HG02870 (cell line): ENCODE data around the gene FAM131C.
"Not testable (repeated sequence)": the region's sequence is repeated elsewhere in the genome, so short reads cannot be mapped to it uniquely, and the experiment has no call there.

ENCODE experiments used
- ATAC-seq: cut with Tn5 transposase; IDR thresholded peaks from one replicate; pipeline ENCODE4 v1.9.1; 2021; ENCODE audit warnings: mild to moderate bottlenecking, moderate library complexity; ENCODE audit not compliant: unreplicated experiment

Gene FAM131C

GRCh38 chr1:16061989-16062686, 11.3 kb downstream of the FAM131C start:
- not testable (repeated sequence) for ATAC-seq

GRCh38 chr1:16061266-16061665, 12.2 kb downstream of the FAM131C start:
- no peak for ATAC-seq

GRCh38 chr1:16058394-16059120, 14.9 kb downstream of the FAM131C start:
- not testable (repeated sequence) for ATAC-seq

GRCh38 chr1:16057314-16057915, 16.0 kb downstream of the FAM131C start:
- not testable (repeated sequence) for ATAC-seq

- ATAC-seq = not testable (repeated sequence)
Observed at GRCh38 chr1:16056521-16056912, 16.9 kb downstream of the FAM131C start.

- ATAC-seq = no peak
Observed at GRCh38 chr1:16055613-16056520, 17.6 kb downstream of the FAM131C start.

GRCh38 chr1:16054598-16055540, 18.6 kb downstream of the FAM131C start:
- ATAC-seq = no peak

- ATAC-seq = no peak
Observed at GRCh38 chr1:16053781-16054502, 19.5 kb downstream of the FAM131C start.

GRCh38 chr1:16051949-16052348, 21.5 kb downstream of the FAM131C start:
- not testable (repeated sequence) for ATAC-seq

- ATAC-seq = no peak
Observed at GRCh38 chr1:16051039-16051438, 22.4 kb downstream of the FAM131C start.

GRCh38 chr1:16050328-16050727, 23.1 kb downstream of the FAM131C start:
- no peak for ATAC-seq

GRCh38 chr1:16048573-16049189, 24.8 kb downstream of the FAM131C start:
- ATAC-seq = no peak

GRCh38 chr1:16047791-16048475, 25.5 kb downstream of the FAM131C start:
- no peak for ATAC-seq

GRCh38 chr1:16046842-16047241, 26.6 kb downstream of the FAM131C start:
- no peak for ATAC-seq

GRCh38 chr1:16043950-16044349, 29.5 kb downstream of the FAM131C start:
- ATAC-seq = no peak

- ATAC-seq = no peak
Observed at GRCh38 chr1:16043521-16043920, 29.9 kb downstream of the FAM131C start, which contains the start of gene CLCNKB. Gene CLCNKB, plus strand, starts transcription at chr1:16043782. Its CDS starts 711 bp downstream, at chr1:16044493.

- ATAC-seq = not testable (repeated sequence)
Observed at GRCh38 chr1:16042654-16043053, 30.8 kb downstream of the FAM131C start.

GRCh38 chr1:16042096-16042495, 31.4 kb downstream of the FAM131C start:
- ATAC-seq = no peak
